Effector memory CD4-positive, alpha-beta T cell (primary cell): ENCODE results near the gene ACTN2.

Experiments
- DNase-seq, 3 donors: peaks; one replicate each; pipeline ENCODE4 v3.0.0-alpha.2; 2020
- H3K27ac ChIP-seq: 2 replicates; pipeline ENCODE4 v1.7.0; 2013; ENCODE audit warnings: mild to moderate bottlenecking, low read length, moderate library complexity; ENCODE audit not compliant: insufficient read depth, poor library complexity, severe bottlenecking
- H3K27me3 ChIP-seq: replicated peaks from 2 replicates; pipeline ENCODE4 v1.7.0; 2013; ENCODE audit warnings: mild to moderate bottlenecking, low read length; ENCODE audit not compliant: insufficient read depth, control insufficient read depth, poor library complexity, severe bottlenecking
- H3K36me3 ChIP-seq: 2 replicates; pipeline ENCODE4 v1.7.0; 2013; ENCODE audit warnings: mild to moderate bottlenecking, low read length, moderate library complexity; ENCODE audit not compliant: control insufficient read depth, insufficient read depth
- H3K4me1 ChIP-seq: 2 replicates; pipeline ENCODE4 v1.7.0; 2013; ENCODE audit warnings: low read length, mild to moderate bottlenecking; ENCODE audit not compliant: control insufficient read depth, insufficient read depth, poor library complexity, severe bottlenecking
- H3K4me3 ChIP-seq: 2 replicates; pipeline ENCODE4 v1.7.0; 2013; ENCODE audit warnings: low read length, low read depth, mild to moderate bottlenecking; ENCODE audit not compliant: insufficient read depth, poor library complexity, severe bottlenecking
- H3K9me3 ChIP-seq: 2 replicates; pipeline ENCODE4 v1.7.0; 2013; ENCODE audit warnings: mild to moderate bottlenecking, low read length, moderate library complexity; ENCODE audit not compliant: control insufficient read depth

ACTN2 gene

DNA sequence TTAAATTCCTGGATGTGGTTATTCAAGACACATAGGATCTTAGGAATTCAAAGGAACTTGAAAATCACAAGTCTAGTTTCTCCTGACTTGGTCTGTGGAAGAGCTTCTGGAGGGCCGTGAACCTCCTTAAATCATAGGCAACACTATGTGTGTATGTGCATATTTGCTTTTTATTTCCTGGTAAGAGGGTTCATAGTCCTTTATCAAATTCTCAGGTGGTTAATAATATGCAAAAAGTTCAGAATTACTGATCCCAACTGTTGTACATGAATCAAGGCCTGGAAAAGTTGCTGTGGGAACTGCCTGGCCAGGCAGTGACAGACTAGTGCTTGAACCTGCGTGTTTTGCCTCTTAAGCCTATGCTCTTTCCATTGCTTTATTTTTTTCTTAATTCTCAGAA is 121.7 kb downstream of the ACTN2 start:
- peaks cover 65% of the 10 kb centered on the region for H3K36me3 ChIP-seq
- no peaks in the 10 kb centered on the region for H3K27me3 ChIP-seq
- H3K27ac ChIP-seq, result no peak overlapping the region
- H3K4me3 ChIP-seq, result no peak overlapping the region
- no peaks in the 10 kb centered on the region for H3K4me1 ChIP-seq
- no peaks in the 10 kb centered on the region for H3K9me3 ChIP-seq
- no peak for DNase-seq

DNA sequence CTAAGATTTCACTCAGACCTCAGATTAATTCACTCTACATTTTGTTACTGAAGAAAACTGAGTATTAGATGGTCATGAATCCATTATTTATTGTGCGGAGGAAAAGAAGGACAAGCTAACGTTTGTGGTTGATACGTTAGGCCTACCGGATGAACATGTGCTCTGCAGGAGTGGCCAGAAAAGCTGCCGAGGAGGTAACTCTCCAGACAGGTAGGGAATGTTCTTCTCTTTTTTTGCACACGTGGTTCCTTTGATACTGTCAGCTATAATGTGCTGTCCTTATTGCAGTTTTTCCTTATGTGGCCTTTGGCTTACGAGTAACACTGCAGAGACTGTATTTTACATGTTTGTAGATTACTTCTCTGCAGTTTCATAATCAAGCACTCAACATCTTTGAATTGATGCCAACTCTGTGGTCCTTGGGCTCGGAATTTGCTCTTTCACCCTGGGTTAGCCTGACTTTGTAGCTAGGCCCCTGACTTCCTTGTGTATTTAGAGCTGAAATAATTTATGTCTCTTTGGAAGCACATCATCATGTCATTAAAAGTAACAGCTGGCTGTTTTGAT is 122.3 kb downstream of the ACTN2 start:
- Histone ChIP-seq H3K36me3 (peaks cover 66% of the 10 kb centered on the region), H3K4me1 (no peaks in the 10 kb centered on the region), H3K9me3 (no peaks in the 10 kb centered on the region), H3K27ac (no peak overlapping the region), H3K27me3 (no peaks in the 10 kb centered on the region), H3K4me3 (no peak overlapping the region)
- no peak for DNase-seq

DNA sequence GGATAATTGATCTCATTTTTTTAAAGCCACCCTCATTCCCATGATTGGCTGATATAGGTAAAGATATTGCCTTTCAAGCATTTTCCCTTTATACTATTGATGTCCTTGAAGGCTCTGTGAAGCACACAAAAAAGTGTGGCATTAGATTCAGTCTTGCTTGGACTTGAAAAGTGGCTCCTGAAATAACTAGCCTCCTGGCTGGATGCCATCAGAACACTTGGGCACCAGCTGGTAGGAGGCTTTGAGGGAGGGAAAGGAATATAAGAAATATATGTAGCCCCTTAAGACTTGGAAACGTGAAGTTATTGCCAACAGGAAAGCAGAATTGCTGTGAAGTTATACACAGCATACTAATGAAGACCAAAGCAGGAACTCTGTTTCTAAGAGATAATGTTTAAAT is 122.8 kb downstream of the ACTN2 start:
- no peak overlapping the region for H3K4me3 ChIP-seq
- no peak overlapping the region for H3K27ac ChIP-seq
- no peak for DNase-seq
- no peaks in the 10 kb centered on the region for H3K27me3 ChIP-seq
- H3K36me3 ChIP-seq, result peaks cover 64% of the 10 kb centered on the region
- H3K4me1 ChIP-seq, result no peaks in the 10 kb centered on the region
- no peaks in the 10 kb centered on the region for H3K9me3 ChIP-seq

DNA sequence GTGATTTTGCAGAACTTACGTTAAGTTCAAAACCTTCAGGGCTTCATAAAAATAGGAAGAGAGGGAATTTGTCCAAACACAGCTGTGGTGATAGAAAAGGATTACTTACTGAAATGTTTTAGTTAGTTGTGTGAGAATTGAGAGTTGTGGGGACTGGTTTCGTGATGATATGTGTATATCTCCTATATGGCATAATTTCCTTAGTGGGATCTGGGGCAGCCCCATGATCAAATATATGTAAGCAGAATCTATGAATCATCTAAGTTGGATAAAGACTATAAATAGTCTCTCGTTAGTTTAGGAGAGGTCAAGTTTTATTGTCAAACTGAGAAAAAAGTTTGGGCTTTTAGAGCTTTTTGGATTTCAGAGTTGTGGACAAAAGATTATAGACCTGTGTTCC is 123.7 kb downstream of the ACTN2 start:
- no peaks in the 10 kb centered on the region for H3K4me1 ChIP-seq
- no peaks in the 10 kb centered on the region for H3K27me3 ChIP-seq
- H3K36me3 ChIP-seq, result peaks cover 64% of the 10 kb centered on the region
- H3K9me3 ChIP-seq, result no peaks in the 10 kb centered on the region
- no peak for DNase-seq
- no peak overlapping the region for H3K27ac ChIP-seq
- H3K4me3 ChIP-seq, result no peak overlapping the region

DNA sequence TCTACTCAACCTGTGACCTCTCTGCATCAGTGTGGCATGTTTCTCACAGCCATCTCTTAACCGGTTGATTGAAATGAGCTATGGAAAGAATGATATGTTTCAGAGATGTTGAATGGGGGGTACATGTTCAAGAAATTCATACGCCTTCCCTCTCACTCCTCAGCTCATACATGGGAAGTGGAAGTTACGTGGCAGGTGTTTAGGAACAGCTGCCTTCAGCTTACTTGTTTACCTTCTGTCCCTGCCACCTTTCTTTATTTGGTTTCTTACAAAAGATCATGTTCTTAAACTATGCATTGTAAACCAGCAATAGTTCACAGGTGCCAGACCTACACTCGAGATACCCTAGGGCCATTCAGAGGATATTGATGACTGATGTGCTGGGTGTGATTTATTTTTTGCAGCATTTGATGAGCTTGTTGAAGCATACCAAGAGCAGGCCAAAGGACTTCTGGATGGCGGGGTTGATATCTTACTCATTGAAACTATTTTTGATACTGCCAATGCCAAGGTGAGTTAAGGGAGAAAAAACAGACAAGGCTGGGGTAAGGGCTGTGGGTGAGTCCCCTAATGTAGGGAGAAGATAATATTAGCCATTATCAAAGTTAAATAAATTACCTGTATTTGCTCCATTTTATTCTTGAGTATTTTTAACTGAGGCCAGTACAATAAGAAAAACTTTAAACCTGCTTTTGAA is 126.2 kb downstream of the ACTN2 start:
- no peak overlapping the region for H3K4me3 ChIP-seq
- DNase-seq, result no peak
- no peaks in the 10 kb centered on the region for H3K9me3 ChIP-seq
- no peaks in the 10 kb centered on the region for H3K27me3 ChIP-seq
- H3K27ac ChIP-seq, result no peak overlapping the region
- H3K4me1 ChIP-seq, result no peaks in the 10 kb centered on the region
- H3K36me3 ChIP-seq, result peaks cover 74% of the 10 kb centered on the region
